Body of pancreas (tissue), 4 donors: ENCODE results near the gene NISCH.

Source experiments
- POLR2A ChIP-seq, 3 donors: fragments of 450-650 bp; IDR thresholded peaks; one replicate each; pipeline ENCODE4 v1.6.1; 2016; ENCODE audit warnings: antibody characterized with exemption in 3 of 3, mild to moderate bottlenecking in 2 of 3
- TF ChIP-seq, protein P1 (sequence below), 7 experiments: fragments of 450-650 bp in 4 of 7; fragments of 200-600 bp in 3 of 7; sonication (generic) in 3 of 7; IDR thresholded peaks; one replicate each; pipeline ENCODE4 v1.5.1; 2016 to 2019; ENCODE audit warnings: antibody characterized with exemption in 7 of 7

DNA sequence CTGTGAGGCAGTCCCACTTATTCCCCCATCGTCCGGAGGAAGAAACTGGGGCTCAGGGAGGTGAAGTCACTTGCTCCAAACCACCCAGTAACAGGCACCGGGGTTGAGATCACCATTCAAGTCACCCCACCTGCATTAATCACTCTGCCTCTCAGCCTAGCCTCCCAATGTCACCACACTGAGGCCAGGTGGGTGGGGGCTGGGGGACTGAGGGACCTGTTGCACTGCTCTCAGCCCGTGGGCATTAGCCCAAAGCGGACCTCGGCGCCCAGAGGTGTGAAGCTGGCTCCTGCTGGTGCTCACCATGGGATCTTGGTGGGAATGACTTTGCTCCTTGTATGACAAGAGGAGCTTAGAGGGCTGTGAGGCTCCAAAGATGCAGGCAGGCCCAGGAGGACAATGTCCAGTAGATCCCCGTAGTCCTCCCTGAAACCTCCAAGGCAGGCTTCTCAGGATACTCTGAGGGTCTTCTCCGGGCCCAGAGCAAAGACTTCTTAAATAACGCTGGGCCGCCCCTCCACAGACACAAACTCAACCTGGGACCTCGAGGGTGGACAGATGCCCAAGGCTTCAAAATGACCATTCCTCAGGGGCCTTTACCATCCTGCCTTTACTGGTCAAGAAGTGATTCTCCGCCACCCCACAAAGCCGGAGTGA, 76.6 kb downstream of the NISCH start:
- TF ChIP-seq, protein P1, sequence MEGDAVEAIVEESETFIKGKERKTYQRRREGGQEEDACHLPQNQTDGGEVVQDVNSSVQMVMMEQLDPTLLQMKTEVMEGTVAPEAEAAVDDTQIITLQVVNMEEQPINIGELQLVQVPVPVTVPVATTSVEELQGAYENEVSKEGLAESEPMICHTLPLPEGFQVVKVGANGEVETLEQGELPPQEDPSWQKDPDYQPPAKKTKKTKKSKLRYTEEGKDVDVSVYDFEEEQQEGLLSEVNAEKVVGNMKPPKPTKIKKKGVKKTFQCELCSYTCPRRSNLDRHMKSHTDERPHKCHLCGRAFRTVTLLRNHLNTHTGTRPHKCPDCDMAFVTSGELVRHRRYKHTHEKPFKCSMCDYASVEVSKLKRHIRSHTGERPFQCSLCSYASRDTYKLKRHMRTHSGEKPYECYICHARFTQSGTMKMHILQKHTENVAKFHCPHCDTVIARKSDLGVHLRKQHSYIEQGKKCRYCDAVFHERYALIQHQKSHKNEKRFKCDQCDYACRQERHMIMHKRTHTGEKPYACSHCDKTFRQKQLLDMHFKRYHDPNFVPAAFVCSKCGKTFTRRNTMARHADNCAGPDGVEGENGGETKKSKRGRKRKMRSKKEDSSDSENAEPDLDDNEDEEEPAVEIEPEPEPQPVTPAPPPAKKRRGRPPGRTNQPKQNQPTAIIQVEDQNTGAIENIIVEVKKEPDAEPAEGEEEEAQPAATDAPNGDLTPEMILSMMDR (IDR thresholded peaks at IDR 0.05), result no peak
- TF ChIP-seq POLR2A (IDR thresholded peaks at IDR 0.05), result no peak
